GM18508 (cell line): Measurements from ENCODE around the gene CD5L.

Source experiments
- ATAC-seq: cut with Tn5 transposase; IDR thresholded peaks from one replicate; pipeline ENCODE4 v1.9.1; 2021; ENCODE audit warnings: moderate number of reproducible peaks; ENCODE audit not compliant: insufficient read depth, unreplicated experiment

The CD5L gene

DNA sequence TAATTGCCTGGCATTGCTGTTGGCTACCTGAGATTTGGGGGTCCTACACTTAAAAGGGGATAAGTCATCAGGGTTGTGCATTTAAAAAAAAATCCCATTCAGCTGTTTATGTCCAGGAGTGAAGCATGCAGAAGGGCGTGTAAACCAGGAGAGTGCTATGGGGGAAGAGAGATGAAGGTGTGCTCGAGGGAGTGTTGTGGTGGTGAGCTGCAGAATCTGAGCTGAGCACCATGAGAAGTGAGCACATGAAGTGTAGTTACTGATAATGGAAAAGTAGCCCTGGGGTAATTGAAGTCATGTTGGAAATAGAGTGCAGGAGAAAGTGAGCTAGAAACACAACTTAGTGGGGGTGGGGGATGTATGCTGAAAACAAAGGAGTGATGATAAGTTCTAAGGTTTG is 22.4 kb downstream of the CD5L start:
- ATAC-seq = no peak

- no peak for ATAC-seq
Measured at GRCh38 chr1:157813269-157813668, 28.3 kb downstream of the CD5L start.

GRCh38 chr1:157806431-157807149 is 35.0 kb downstream of the CD5L start:
- peak; percentile 84 for ATAC-seq

GRCh38 chr1:157803851-157804250 is 37.8 kb downstream of the CD5L start:
- no peak for ATAC-seq

GRCh38 chr1:157799996-157800395 is 41.6 kb downstream of the CD5L start:
- ATAC-seq = no peak

DNA sequence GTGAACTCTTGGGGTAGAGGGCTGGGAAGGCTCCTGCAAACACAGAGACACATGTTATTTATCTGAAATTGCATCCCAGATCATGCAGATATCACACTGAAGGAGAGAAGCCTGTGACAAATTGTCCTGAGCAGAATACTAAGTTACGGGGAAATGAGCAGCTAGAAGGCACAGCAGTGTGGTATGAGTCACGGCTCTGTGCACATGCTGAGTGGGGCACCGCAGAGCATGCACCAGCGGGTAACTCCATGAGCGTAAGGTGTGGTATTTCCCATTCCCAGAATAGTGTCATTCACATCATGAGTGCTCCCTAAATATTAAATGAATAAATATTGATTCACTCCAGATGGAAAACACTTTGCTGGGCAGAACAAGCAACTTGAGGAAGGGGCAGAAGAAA is 43.4 kb downstream of the CD5L start:
- no peak for ATAC-seq

DNA sequence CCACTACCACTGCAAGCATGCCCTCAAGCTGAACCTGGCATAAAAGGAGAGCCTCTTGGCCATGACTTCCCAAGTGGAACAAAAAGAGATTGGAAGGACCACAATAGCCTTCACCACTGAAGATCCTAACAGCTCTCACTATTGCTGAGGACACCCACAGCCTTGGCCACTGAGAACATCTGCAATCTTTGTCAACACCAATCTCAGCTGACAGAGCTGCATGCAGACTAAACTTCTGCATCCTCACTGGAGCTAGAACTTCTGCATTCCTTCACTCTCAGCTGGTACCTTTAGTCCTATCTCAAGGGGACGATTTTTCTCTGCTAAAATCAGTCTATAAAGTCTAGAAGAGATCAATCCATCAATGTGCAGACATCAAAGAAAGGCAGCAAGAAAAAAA is 56.4 kb downstream of the CD5L start:
- no peak for ATAC-seq

DNA sequence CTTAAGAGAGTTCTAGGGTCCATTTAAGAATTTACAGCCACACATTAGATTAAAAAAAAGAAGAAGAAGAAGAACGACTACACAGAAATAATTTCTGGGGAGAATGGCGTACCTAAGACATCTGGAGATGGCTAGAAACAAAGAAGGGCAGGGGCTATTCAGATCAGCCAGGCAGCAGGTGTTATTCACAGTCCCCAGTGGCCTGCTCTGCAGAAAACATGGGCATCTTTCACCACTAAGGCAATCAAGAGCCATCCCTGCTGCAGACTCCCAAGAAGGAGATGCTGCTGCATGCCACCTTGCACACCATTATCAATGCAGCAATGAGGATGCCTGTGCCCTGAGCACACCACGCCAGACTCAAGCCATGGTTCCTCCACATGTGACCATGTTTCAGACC is 56.8 kb downstream of the CD5L start:
- no peak for ATAC-seq

GRCh38 chr1:157782931-157783330 is 58.7 kb downstream of the CD5L start:
- no peak for ATAC-seq

DNA sequence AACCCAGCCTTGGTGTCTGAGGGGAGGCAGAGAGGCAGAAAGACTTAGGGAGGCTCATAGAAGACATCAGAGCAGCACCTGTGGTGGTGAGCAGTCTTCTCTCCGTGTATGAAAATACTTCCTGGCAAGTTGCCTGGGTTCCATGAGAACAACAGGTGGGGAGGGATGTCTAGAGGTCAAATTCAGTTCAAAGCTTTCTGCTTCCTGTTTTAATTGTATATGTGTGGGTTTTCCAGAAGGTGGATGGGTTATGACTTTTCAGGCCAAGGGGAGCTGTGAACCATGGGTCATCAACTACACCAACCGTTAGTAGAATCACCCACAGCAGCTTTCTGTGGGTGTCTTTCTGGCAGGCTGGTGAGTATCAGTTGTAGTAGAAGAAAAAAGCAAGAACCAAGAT is 60.6 kb downstream of the CD5L start:
- no peak for ATAC-seq
